ENCODE results near the gene SCN8A.

- TF ChIP-seq, protein P1, sequence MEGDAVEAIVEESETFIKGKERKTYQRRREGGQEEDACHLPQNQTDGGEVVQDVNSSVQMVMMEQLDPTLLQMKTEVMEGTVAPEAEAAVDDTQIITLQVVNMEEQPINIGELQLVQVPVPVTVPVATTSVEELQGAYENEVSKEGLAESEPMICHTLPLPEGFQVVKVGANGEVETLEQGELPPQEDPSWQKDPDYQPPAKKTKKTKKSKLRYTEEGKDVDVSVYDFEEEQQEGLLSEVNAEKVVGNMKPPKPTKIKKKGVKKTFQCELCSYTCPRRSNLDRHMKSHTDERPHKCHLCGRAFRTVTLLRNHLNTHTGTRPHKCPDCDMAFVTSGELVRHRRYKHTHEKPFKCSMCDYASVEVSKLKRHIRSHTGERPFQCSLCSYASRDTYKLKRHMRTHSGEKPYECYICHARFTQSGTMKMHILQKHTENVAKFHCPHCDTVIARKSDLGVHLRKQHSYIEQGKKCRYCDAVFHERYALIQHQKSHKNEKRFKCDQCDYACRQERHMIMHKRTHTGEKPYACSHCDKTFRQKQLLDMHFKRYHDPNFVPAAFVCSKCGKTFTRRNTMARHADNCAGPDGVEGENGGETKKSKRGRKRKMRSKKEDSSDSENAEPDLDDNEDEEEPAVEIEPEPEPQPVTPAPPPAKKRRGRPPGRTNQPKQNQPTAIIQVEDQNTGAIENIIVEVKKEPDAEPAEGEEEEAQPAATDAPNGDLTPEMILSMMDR (IDR thresholded peaks at IDR 0.05; ENCODE audit: insufficient read depth, low read length), result no peak
- no peak for TF ChIP-seq POLR2AphosphoS5 (IDR thresholded peaks at IDR 0.05; ENCODE audit: low read depth)
These were observed 158.4 kb downstream of the SCN8A start for GRCh38 chr12:51749206-51749985.

Data from HL-60 (cell line).